GM18907 (cell line): ENCODE measurements around the gene NRXN2.
A peak's percentile ranks its signal among the peaks of the same experiment; 100 is the strongest.

Source experiments
- ATAC-seq: cut with Tn5 transposase; IDR thresholded peaks from one replicate; pipeline ENCODE4 v1.9.1; 2021; ENCODE audit warnings: mild to moderate bottlenecking, moderate library complexity; ENCODE audit not compliant: unreplicated experiment

NRXN2 gene

GRCh38 chr11:64723117-64723906 is at the start of gene NRXN2:
NRXN2 (minus strand) TSS chr11:64723197; CDS start chr11:64713699, 9,498 bp downstream.
- ATAC-seq, result peak; percentile 82

GRCh38 chr11:64772303-64773018 is 49.5 kb upstream of the NRXN2 start:
- ATAC-seq, result peak; percentile 32

GRCh38 chr11:64771861-64772260 is 48.9 kb upstream of the NRXN2 start:
- no peak for ATAC-seq

- ATAC-seq, result no peak
These were observed 47.1 kb upstream of the NRXN2 start for GRCh38 chr11:64770120-64770519.

GRCh38 chr11:64769283-64769682 is 46.3 kb upstream of the NRXN2 start:
- ATAC-seq, result no peak

- no peak for ATAC-seq
These were observed 45.3 kb upstream of the NRXN2 start for GRCh38 chr11:64768300-64768694.

GRCh38 chr11:64767344-64768299 is 44.6 kb upstream of the NRXN2 start:
- ATAC-seq, result no peak

GRCh38 chr11:64766881-64767280 is 43.9 kb upstream of the NRXN2 start:
- ATAC-seq, result no peak

- no peak for ATAC-seq
These were observed 43.1 kb upstream of the NRXN2 start for GRCh38 chr11:64765851-64766665.

- no peak for ATAC-seq
These were observed 42.4 kb upstream of the NRXN2 start for GRCh38 chr11:64765291-64765850.

- no peak for ATAC-seq
These were observed 41.8 kb upstream of the NRXN2 start for GRCh38 chr11:64764753-64765152.

GRCh38 chr11:64764040-64764611 is 41.1 kb upstream of the NRXN2 start:
- ATAC-seq, result no peak

- no peak for ATAC-seq
These were observed 40.6 kb upstream of the NRXN2 start for GRCh38 chr11:64763526-64764039.

- ATAC-seq, result no peak
These were observed 39.9 kb upstream of the NRXN2 start for GRCh38 chr11:64762674-64763525.

GRCh38 chr11:64762277-64762673 is 39.3 kb upstream of the NRXN2 start:
- ATAC-seq, result no peak

- no peak for ATAC-seq
These were observed 37.9 kb upstream of the NRXN2 start for GRCh38 chr11:64760759-64761420.

GRCh38 chr11:64759722-64760719 is 37.0 kb upstream of the NRXN2 start, which contains the start of gene PYGM:
PYGM (minus strand) TSS chr11:64759974; CDS start chr11:64759898, 76 bp downstream.
- no peak for ATAC-seq
